Endothelial cell of umbilical vein (primary cell): ENCODE measurements around the gene RAI1.

Experiments
- EZH2 ChIP-seq: IDR thresholded peaks from 2 replicates; pipeline ENCODE4 v1.6.1; 2012; ENCODE audit warnings: borderline replicate concordance, low read depth, mild to moderate bottlenecking, moderate library complexity, low read length, inconsistent platforms; ENCODE audit not compliant: severe bottlenecking
- GATA2 ChIP-seq: IDR thresholded peaks from 2 replicates; pipeline ENCODE4 v1.7.0; 2011; ENCODE audit warnings: low read depth, mild to moderate bottlenecking, moderate library complexity, mixed read lengths, low read length; ENCODE audit not compliant: insufficient read length, insufficient read depth
- JUN ChIP-seq: IDR thresholded peaks from 2 replicates; pipeline ENCODE4 v1.6.1; 2011; ENCODE audit warnings: borderline replicate concordance, low read depth; ENCODE audit not compliant: insufficient read length, insufficient read depth
- POLR2A ChIP-seq: IDR thresholded peaks from 2 replicates; pipeline ENCODE4 v1.6.1; 2012; ENCODE audit warnings: low read depth, mild to moderate bottlenecking, control low read depth, low read length
- TF ChIP-seq, protein P1 (sequence below), 2 donors: IDR thresholded peaks; 1 replicate in 1 of 2; 2 replicates in 1 of 2; pipeline ENCODE4 v1.5.1; 2011; ENCODE audit warnings: low read length in 2 of 2, mild to moderate bottlenecking in 2 of 2, moderate library complexity in 2 of 2, control low read depth in 1 of 2, inconsistent platforms in 1 of 2, low read depth in 1 of 2; ENCODE audit not compliant: insufficient read depth in 1 of 2; ENCODE audit errors: extremely low read depth in 1 of 2

DNA sequence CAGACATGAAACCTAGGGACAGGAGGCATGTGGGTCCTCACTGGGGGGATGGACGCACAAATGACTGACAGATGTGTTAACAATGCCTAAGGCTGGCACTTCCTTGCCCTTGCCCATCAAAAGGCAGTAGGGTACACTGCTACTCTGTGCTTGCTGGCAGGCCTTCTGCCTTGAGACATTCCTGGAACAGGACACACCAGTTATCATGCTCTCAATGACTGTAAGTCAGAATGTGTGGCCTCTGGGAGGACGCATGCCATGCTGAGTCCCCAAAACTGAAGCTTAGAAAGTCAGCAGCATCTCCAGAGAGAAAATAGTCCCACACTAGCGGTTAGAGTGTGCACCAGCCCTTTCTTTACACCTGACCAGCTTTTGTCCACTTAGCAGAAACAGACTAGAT lies 171.7 kb downstream of the RAI1 start:
- TF ChIP-seq GATA2 (no peak), EZH2 (no peak), POLR2A (no peak), JUN (no peak)
- TF ChIP-seq, protein P1, sequence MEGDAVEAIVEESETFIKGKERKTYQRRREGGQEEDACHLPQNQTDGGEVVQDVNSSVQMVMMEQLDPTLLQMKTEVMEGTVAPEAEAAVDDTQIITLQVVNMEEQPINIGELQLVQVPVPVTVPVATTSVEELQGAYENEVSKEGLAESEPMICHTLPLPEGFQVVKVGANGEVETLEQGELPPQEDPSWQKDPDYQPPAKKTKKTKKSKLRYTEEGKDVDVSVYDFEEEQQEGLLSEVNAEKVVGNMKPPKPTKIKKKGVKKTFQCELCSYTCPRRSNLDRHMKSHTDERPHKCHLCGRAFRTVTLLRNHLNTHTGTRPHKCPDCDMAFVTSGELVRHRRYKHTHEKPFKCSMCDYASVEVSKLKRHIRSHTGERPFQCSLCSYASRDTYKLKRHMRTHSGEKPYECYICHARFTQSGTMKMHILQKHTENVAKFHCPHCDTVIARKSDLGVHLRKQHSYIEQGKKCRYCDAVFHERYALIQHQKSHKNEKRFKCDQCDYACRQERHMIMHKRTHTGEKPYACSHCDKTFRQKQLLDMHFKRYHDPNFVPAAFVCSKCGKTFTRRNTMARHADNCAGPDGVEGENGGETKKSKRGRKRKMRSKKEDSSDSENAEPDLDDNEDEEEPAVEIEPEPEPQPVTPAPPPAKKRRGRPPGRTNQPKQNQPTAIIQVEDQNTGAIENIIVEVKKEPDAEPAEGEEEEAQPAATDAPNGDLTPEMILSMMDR (IDR thresholded peaks at IDR 0.05; ENCODE audit: extremely low read depth in 1 of 2, insufficient read depth in 1 of 2, low read depth in 1 of 2, low read length in 2 of 2), result no peak
